BE2C (cell line): ENCODE results near the gene KIAA1143.

ENCODE experiments used
- DNase-seq: peaks from one replicate; pipeline ENCODE4 v3.0.0-alpha.2; 2020
- H3K27me3 ChIP-seq: fragments of 250-450 bp; sonication (Bioruptor Pico); 2 replicates; pipeline ENCODE4 v1.5.1; 2020; ENCODE audit warnings: mild to moderate bottlenecking
- H3K36me3 ChIP-seq: fragments of 250-450 bp; sonication (Bioruptor Pico); 2 replicates; pipeline ENCODE4 v1.5.1; 2020; ENCODE audit warnings: mild to moderate bottlenecking
- H3K4me1 ChIP-seq: fragments of 250-450 bp; sonication (Bioruptor Pico); 2 replicates; pipeline ENCODE4 v1.5.1; 2020
- H3K4me3 ChIP-seq: 2 replicates; pipeline ENCODE4 v1.5.1; 2011; ENCODE audit warnings: low read depth, low read length
- H3K9me3 ChIP-seq: fragments of 250-450 bp; sonication (Bioruptor Pico); 2 replicates; pipeline ENCODE4 v1.5.1; 2020
- TF ChIP-seq, protein P1 (sequence below): IDR thresholded peaks from 2 replicates; pipeline ENCODE4 v1.5.1; 2012; ENCODE audit warnings: mild to moderate bottlenecking, low read depth, low read length

KIAA1143 gene

DNA sequence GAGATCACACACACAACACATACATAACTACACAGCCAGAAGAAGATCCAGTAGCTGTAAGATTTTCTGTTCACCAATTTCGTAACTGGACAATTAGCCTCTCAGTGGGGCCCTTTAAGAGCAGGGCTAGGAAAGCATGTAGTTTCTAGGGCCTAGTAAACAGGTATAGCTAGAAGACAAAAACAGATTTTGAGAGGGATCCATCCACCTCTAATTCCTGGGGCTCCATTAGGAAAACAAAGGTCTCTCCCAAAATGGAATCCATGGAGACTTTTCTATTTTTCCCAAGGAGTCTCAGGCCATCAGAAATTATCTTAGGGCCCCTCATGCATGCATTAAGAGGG is 10.7 kb upstream of the KIAA1143 start:
- TF ChIP-seq, protein P1, sequence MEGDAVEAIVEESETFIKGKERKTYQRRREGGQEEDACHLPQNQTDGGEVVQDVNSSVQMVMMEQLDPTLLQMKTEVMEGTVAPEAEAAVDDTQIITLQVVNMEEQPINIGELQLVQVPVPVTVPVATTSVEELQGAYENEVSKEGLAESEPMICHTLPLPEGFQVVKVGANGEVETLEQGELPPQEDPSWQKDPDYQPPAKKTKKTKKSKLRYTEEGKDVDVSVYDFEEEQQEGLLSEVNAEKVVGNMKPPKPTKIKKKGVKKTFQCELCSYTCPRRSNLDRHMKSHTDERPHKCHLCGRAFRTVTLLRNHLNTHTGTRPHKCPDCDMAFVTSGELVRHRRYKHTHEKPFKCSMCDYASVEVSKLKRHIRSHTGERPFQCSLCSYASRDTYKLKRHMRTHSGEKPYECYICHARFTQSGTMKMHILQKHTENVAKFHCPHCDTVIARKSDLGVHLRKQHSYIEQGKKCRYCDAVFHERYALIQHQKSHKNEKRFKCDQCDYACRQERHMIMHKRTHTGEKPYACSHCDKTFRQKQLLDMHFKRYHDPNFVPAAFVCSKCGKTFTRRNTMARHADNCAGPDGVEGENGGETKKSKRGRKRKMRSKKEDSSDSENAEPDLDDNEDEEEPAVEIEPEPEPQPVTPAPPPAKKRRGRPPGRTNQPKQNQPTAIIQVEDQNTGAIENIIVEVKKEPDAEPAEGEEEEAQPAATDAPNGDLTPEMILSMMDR, result no peak
- no peaks in the 10 kb centered on the region for H3K4me1 ChIP-seq
- H3K9me3 ChIP-seq, result no peaks in the 10 kb centered on the region
- no peaks in the 10 kb centered on the region for H3K27me3 ChIP-seq
- H3K36me3 ChIP-seq, result peaks cover 3% of the 10 kb centered on the region; the same call in 1 of the 2 replicates
- DNase-seq, result no peak
- H3K4me3 ChIP-seq, result no peak overlapping the region

DNA sequence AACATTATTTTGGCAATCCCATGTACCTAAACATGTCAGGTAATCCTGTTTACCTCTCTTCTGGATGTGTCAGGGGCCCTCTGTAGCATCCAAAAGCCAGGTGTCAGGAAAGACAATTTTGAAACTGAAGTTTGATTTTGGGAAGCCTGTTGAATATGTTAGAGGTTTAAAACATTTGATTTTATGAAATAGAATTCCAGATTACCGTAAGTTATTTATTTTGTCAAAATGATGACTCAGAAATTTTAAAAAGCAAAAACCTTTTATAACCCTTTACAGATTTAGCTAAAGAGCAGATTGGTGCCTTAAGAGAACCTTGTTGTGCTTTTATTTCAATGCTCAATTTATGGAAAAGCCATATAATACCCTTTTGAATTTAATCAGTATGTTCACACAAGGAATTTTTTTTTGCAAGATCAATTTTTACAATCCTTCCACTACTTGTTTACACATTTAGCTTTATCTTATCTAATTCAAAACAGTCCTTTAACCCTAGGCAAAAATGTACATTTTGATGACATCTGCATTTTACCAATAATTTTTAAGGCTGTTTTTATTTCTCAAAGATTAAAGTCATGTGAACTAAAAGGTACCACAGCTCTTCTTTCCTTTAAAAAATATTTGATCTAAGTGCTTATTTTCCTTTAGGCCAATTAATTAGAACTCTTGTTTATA is 10.1 kb upstream of the KIAA1143 start:
- H3K27me3 ChIP-seq, result no peaks in the 10 kb centered on the region
- no peaks in the 10 kb centered on the region for H3K9me3 ChIP-seq
- no peak overlapping the region for H3K4me3 ChIP-seq
- H3K4me1 ChIP-seq, result no peaks in the 10 kb centered on the region
- DNase-seq, result no peak
- peaks cover 3% of the 10 kb centered on the region; the same call in 1 of the 2 replicates for H3K36me3 ChIP-seq
- TF ChIP-seq, protein P1, result no peak

DNA sequence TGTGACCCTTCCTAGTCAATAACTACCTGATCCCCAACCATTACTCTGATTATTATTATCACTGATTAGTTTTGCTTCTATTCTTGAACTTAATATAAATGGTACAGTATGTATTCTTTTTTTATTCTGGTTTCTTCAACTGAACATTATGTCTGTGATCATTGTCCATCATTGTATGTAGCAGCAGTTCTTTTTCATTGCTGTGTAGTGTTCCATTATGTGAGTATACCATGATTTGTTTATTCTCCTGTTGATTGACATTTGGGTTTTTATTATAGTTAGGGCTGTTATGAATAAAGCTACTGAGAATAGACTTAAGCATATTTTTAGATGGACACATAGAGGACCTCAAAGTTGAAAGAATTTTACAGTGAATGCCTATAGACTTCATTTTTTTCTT is 2.8 kb upstream of the KIAA1143 start:
- peaks cover 3% of the 10 kb centered on the region; the same call in 1 of the 2 replicates for H3K36me3 ChIP-seq
- no peaks in the 10 kb centered on the region for H3K9me3 ChIP-seq
- TF ChIP-seq, protein P1, result no peak
- H3K4me3 ChIP-seq, result no peak overlapping the region
- DNase-seq, result no peak
- H3K27me3 ChIP-seq, result no peaks in the 10 kb centered on the region
- no peaks in the 10 kb centered on the region for H3K4me1 ChIP-seq

DNA sequence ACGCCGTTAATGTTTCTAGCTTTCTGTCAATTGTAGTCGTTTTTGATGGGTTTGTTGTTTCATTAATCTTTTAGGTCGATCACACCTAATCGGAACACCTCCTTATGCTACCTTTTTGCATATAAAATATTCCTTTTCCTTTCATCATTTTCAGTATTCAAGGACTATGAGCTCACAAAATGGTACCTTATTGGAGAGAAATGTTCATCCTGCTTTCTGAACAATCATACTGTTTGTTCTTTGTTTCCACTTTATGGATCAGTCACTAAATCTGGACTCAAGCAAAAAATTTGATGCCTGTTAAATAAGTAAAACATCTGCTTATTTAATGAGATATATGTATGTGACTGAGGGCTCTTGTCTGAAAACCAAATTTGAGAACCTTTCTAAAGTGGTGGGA is 1.3 kb upstream of the KIAA1143 start:
- Histone ChIP-seq H3K9me3 (no peaks in the 10 kb centered on the region), H3K36me3 (peaks cover 11% of the 10 kb centered on the region), H3K4me1 (no peaks in the 10 kb centered on the region), H3K27me3 (no peaks in the 10 kb centered on the region), H3K4me3 (peak overlapping the region; percentile 72)
- TF ChIP-seq, protein P1, result no peak
- DNase-seq, result no peak

DNA sequence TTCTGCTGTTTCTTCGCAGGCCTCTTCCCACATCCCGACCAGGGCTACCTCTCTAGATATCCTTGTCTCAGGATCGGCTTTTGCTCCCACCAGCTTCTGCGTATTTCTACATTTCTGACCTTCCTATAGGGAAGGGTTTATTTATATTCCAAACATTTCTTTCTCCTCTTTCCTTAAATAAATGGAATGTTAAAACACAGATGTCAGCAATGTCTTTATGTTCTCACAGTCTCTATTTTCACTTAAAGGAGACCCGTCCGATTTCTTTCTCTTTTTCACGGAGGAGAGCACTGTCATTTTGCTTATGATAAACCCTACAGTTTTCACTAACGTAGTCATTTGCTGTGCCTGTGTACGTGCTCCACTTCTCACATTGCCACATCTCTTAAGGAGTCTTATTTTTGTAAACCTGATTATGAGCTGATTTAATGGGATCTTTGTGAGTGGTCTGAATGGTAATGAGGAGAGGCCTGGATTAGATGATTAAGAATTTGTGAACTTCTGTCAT is 805 bp upstream of the KIAA1143 start:
- no peaks in the 10 kb centered on the region for H3K27me3 ChIP-seq
- H3K4me1 ChIP-seq, result no peaks in the 10 kb centered on the region
- TF ChIP-seq, protein P1, result no peak
- peak overlapping the region; percentile 72 for H3K4me3 ChIP-seq
- no peaks in the 10 kb centered on the region for H3K9me3 ChIP-seq
- no peak for DNase-seq
- peaks cover 11% of the 10 kb centered on the region for H3K36me3 ChIP-seq

DNA sequence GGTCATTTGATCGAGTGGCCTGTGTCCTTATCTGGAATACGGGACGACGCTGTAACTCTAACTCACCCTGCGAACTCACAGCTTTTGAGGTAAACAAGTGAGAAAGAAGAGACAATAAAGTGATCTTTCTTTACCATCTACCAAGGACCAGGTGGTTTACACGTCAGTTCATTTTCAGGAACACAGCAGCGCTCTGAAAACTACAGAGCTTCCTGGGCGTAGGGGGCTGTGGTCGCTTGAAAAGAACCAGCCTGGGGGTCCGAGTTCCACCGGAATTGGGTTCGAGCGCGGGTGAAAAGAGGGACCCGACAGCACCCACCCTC is 357 bp downstream of the KIAA1143 start:
- DNase-seq, result no peak
- H3K27me3 ChIP-seq, result no peaks in the 10 kb centered on the region
- no peaks in the 10 kb centered on the region for H3K4me1 ChIP-seq
- TF ChIP-seq, protein P1, result no peak
- H3K36me3 ChIP-seq, result peaks cover 8% of the 10 kb centered on the region
- peak overlapping the region; percentile 72 for H3K4me3 ChIP-seq
- no peaks in the 10 kb centered on the region for H3K9me3 ChIP-seq
